Measurements from ENCODE around the gene GCG.
A peak's percentile ranks its signal among the peaks of the same experiment; 100 is the strongest.

The GCG gene

GRCh38 chr2:162152147-162152546, at the start of gene GCG:
Gene GCG, minus strand, starts transcription at chr2:162152247. Its CDS starts 3,069 bp downstream, at chr2:162149178.
- DNase-seq (ENCODE audit: low read depth in 2 of 2) = no peak

- DNase-seq (ENCODE audit: low read depth in 2 of 2) = no peak
Observed at GRCh38 chr2:162200636-162201035, 48.6 kb upstream of the GCG start.

DNA sequence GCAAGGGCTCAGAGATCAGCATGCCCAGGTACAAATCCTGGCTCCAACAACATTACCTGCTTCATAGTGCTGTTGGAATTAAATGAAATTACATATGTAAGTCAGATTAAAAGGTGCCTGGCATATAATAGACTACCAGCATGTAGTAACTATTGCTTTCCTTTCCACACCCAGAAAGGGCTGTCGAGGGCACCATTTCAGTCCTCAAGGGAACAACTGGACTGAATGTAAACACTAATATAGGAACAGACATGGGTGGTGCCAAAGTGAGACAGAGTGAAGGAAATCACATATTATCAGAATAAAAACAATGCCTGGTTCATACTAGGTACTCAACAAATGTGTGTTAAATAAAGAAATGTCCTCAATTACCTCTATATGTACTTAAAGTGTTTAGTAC, 47.9 kb upstream of the GCG start:
- DNase-seq (ENCODE audit: low read depth in 2 of 2) = no peak

DNA sequence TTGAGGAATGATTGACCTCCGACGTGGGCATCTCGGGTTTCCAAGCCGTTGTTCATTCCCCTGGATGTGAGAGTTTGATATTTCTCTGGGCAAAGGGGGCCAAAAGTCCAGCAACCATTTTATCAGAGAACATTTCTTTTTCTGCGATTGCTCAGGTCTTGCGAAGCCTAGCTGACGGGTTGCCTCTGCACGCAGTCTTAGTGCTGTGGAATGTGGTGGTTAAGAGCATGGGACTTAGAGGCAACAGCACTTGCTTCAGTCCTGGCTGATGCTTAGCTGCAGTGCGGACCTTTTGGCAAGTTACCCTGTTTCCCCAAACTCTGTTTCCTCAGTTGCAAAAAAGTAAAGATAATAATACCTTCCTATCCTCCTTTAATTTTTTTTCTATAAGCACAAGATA, 46.2 kb upstream of the GCG start:
- DNase-seq (ENCODE audit: low read depth in 2 of 2) = no peak

GRCh38 chr2:162197069-162197825, 45.2 kb upstream of the GCG start:
- DNase-seq (ENCODE audit: low read depth in 2 of 2) = no peak

DNA sequence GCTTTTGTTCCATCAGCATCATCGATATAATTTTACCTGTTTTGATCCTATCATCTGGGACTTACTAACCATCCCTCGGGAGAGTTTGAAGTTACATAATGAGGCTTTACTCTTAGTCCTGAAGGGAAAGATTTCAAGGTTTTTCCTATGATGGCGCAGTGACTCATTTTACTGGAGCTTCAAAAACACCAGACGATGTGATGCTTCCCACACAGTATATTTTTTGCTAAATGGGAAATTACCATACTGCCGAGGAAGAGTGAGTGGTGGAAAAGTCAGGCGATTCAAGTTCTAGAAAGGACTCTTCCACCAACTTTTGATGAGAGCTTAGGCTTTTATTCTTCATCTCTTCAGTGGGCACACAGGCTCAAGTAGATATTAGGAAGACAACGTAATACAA, 44.6 kb upstream of the GCG start:
- DNase-seq (ENCODE audit: low read depth in 2 of 2) = no peak

DNA sequence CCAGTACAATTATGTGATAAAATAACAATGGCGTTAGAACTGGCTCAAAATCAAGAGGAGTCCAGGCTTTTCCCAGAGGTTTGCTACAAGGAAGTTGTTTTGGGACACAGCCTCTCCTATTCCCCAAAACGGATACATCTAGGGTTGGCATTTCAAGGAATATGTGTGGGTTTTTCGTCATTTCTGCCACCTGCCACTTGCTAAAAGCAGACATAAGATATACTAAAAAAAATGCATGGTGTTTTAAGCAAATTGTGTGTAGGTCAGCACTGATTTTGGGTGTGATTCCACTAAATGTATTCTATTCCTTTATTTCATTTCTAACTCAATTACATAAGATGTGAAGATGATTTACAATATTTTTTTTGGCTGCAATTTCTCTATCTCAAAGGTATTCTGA, 36.4 kb upstream of the GCG start:
- DNase-seq (ENCODE audit: low read depth in 2 of 2) = no peak

GRCh38 chr2:162185541-162186232, 33.6 kb upstream of the GCG start:
- DNase-seq (ENCODE audit: low read depth in 2 of 2) = no peak

DNA sequence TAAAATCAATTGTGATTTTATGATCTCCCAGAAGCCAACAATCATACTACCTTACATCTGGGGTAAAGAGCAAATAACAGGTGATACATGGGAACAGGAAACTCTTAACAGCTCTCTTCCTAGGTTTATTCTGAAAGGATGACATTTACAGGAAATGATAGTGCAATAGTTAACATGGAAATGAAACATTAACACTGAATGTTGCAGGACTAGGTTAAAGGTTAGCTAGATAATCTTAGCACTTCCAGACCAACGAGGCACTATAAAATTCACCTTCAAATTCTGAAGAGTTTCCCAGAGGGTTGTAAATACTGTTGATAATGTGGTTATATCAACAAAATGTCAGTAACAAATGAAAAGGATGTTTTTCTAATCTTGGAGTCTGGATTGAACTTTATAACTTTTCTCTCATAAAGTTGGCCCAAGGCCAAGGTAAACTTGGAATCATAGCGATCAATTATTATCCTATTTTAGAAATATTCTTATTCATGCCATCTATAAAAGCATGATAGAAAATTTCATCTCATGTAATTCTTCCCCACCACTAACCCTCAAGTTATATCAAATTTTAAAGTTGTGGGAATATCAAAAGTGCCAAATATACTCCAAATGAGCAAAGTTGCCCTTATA, 32.9 kb upstream of the GCG start:
- DNase-seq (ENCODE audit: low read depth in 2 of 2) = no peak

DNA sequence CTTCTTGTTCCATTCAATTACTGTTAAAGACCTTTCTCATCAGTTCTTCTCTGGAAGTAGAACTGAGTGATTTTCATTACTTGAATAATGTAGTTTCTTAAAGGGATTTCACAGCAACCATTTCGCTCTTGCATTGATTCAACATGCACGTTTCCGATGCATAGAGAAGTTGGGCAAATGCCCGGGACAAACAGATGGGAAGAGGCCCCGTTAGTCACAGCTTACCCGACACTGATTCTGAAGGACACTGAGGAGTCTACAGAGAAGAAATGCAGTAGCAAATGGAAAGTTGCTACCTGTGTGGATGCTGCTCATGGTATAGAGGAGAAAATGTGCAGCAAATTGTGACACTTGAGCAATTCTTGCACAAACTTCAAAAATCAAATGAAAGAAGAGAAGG, 32.3 kb upstream of the GCG start:
- no peak for DNase-seq (ENCODE audit: low read depth in 2 of 2)

GRCh38 chr2:162182395-162182794, 30.3 kb upstream of the GCG start:
- DNase-seq (ENCODE audit: low read depth in 2 of 2) = no peak

- DNase-seq (ENCODE audit: low read depth in 2 of 2) = no peak
Observed at GRCh38 chr2:162177301-162177700, 25.3 kb upstream of the GCG start.

DNA sequence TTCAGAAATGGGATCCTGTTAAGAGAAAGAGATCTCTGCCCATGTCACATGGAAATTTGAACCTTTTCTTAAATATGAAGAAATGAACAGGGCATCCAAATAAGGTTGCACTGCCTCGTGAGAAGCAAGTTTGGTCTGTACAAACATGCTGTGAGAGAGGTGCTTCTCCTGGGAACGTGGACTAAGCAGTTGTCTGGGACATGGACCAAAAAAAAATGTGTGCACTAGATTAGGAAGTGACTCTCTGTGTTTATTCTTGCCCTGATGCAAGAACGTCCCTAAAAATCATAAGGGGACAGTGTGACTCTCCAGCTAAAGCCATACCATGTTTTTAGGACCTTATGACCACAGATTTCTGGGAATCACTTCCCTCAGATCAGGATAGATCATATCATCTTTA, 23.7 kb upstream of the GCG start:
- DNase-seq (ENCODE audit: low read depth in 2 of 2) = no peak

GRCh38 chr2:162174746-162175145, 22.7 kb upstream of the GCG start:
- DNase-seq (ENCODE audit: low read depth in 2 of 2) = no peak

GRCh38 chr2:162172802-162173370, 20.8 kb upstream of the GCG start:
- no peak for DNase-seq (ENCODE audit: low read depth in 2 of 2)

- no peak for DNase-seq (ENCODE audit: low read depth in 2 of 2)
Observed at GRCh38 chr2:162166745-162167144, 14.7 kb upstream of the GCG start.

- DNase-seq (ENCODE audit: low read depth in 2 of 2) = no peak
Observed at GRCh38 chr2:162166174-162166573, 14.1 kb upstream of the GCG start.

DNA sequence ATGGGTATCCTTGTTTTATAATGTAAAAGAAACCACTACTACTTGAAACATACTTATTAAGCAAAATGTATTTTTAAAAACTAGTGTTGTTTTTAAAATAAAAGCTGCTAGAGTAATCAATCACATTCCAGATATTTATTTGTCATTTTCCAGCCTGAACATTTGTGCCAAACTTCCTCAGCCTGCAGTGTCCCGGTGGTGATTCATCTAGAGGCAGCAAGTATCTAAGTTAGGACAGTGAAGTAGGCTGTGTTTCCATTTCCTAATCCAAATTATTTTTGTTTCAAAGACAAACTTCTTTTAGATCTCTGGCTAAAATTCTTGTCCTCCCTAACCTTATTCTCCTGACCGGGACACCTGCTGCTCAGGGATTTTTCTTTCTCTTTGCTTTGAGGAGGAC, 12.8 kb upstream of the GCG start:
- no peak for DNase-seq (ENCODE audit: low read depth in 2 of 2)

- no peak for DNase-seq (ENCODE audit: low read depth in 2 of 2)
Observed at GRCh38 chr2:162159446-162159845, 7.4 kb upstream of the GCG start.

DNA sequence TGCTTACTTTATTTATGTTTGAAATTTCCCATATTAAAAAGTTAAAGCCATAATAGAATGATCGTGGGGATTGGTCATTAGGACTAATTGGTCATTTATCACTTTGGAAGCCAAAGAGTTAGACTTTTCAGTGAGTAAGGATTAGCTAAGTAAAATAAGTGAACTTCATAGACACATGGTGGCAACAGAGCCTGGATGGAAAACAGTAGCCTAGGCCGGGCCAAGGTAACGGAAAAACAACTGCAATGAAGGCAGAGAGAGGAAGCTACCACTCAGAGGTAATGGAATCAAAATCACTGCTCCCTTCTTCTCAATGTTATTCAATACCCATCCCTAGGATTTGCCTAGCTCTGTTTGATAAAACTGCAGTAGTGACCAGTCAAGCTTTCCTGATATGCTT, 4.1 kb upstream of the GCG start:
- no peak for DNase-seq (ENCODE audit: low read depth in 2 of 2)

DNA sequence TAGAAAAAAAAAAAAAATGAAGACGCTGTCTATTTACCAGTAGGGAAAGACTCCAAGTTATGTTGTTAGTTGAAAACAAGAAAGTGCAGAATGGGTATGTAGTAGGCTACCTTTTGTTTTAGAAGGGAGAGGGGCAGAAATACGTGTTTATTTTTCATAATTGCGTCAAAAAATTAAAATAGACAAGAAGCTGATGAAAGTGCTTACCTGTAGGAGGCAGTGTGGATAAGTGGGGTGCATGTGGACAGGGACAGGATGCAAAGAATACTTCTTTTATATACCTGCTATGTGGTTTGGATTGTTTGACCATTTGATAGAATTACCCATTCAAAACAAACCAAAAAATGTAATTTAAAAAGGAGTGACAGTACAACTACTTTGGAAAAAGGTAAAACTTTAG, 3.0 kb upstream of the GCG start:
- DNase-seq (ENCODE audit: low read depth in 2 of 2) = no peak

DNA sequence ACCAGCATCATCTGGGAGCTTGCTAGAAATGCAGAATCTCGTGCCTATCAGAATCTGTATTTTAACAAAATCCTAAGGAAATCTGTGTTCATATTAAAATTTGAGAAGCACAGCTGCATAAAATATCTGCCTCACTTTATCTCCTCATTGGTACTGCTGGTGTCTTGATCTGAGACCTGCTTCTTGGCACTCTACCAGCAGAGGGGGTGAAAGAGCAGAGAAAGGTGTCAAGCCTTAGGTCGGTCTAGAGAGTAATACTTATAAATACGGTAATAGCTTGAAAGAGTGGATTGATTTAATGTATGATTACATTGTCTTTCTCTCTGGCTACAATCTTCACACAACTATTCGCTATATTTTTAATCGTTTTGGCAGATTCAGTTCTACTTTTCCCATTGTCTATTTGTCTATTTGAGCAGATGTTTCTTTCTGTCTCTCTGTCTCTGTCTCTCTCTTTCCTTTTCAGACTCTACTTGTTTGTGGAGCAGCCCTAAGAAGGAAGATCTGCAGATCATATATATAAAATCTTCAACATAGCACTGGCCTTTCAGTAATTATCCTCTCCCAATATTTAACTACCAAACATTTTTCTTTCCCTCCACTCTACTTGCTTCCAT, 1.7 kb upstream of the GCG start:
- peak in 1 of 2 donors; percentile 27 for DNase-seq (ENCODE audit: low read depth in 2 of 2)

Measured in stimulated activated CD8-positive, alpha-beta memory T cell treated with anti-CD3 and anti-CD28 coated beads, Interleukin-15, amount 100 ng/mL, for 4 hours (primary cell).